IMR-90 (cell line): ENCODE data around the gene PLSCR3. TPM values are rescaled to one million over a fixed set of nuclear protein-coding genes. Genes with fewer than 3 reads are reported as not detected.

ENCODE experiments used
- CHD1 ChIP-seq: IDR thresholded peaks from 2 replicates; pipeline ENCODE4 v1.6.1; 2012; ENCODE audit warnings: low read depth, low read length, improper control_type of control experiment
- POLR2A ChIP-seq: IDR thresholded peaks from 2 replicates; pipeline ENCODE4 v1.6.1; 2012; ENCODE audit warnings: mild to moderate bottlenecking, low read depth, low read length
- polyA plus RNA-seq, 3 experiments: library from polyadenylated mRNA; depleted of rRNA; stranded (reverse); fragments of >200 nt; gene quantifications; 2 replicates each; pipeline ENCODE4 v1.2.3, GENCODE V29; 2012; ENCODE audit warnings: low replicate concordance in 1 of 3
- total RNA-seq: library from RNA; depleted of rRNA; stranded (reverse); fragments of >200 nt; gene quantifications from 2 replicates; pipeline ENCODE4 v1.2.3, GENCODE V29; 2012
- TF ChIP-seq, protein P1 (sequence below): fragments of 150-350 bp; IDR thresholded peaks from 2 replicates; pipeline ENCODE4 v1.6.1; 2016; ENCODE audit warnings: low read depth, mild to moderate bottlenecking, low read length, moderate library complexity, borderline replicate concordance

PLSCR3 gene
- total and polyA plus RNA-seq, 2 of the 4 experiments (the other 2 are of a cell fraction): 6.1 to 116 TPM

DNA sequence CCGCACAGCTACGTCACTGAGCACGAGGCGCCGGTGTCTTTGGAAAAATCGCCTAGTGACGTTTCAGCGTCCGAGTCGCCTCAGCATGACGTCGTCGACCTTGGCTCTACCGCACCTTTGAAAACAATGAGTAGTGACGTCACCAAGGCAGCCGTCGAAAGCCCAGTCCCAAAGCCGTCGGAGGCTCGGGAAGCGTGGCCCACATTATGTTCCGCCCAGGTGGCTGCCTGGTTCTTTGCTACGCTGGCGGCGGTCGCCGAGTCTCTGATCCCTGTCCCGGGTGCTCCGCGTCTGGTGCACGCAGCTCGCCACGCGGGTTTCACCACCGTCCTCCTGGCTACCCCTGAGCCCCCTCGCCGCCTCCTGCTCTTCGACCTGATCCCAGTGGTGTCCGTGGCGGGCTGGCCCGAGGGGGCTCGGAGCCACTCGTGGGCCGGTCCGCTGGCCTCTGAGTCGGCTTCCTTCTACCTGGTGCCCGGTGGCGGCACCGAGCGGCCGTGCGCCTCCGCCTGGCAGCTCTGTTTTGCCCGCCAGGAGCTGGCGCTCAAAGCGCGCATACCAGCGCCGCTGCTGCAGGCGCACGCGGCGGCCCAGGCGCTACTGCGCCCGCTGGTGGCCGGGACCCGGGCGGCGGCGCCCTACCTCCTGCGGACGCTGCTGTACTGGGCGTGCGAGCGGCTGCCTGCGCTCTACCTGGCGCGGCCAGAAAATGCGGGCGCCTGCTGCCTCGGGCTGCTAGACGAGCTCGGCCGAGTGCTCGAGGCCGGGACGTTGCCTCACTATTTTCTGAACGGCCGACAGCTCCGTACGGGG is 42.4 kb upstream of the PLSCR3 start (continued):
- TF ChIP-seq, protein P1, sequence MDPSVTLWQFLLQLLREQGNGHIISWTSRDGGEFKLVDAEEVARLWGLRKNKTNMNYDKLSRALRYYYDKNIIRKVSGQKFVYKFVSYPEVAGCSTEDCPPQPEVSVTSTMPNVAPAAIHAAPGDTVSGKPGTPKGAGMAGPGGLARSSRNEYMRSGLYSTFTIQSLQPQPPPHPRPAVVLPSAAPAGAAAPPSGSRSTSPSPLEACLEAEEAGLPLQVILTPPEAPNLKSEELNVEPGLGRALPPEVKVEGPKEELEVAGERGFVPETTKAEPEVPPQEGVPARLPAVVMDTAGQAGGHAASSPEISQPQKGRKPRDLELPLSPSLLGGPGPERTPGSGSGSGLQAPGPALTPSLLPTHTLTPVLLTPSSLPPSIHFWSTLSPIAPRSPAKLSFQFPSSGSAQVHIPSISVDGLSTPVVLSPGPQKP: no peak
- no peak for TF ChIP-seq CHD1
- no peak for TF ChIP-seq POLR2A
